Activated T-helper 1 cell treated with anti-CD3 and anti-CD28 coated beads, Interleukin-12 subunit alpha, Interleukin-12 subunit beta, Interleukin-2, Interleukin-4 antibody, amounts not matched to agents 30 ng/mL and 10 ng/mL and 1 ng/mL, durations not matched to agents 14 hours and 24 hours and 36 hours (primary cell): ENCODE measurements around the gene NFKBIZ. TPM values are rescaled to one million over a fixed set of nuclear protein-coding genes. Genes with fewer than 3 reads are reported as not detected.

Experiments
- DNase-seq: peaks from one replicate; pipeline ENCODE4 v3.0.0; 2021; ENCODE audit warnings: low spot score
- H3K27ac Mint-ChIP-seq: one replicate; pipeline ENCODE4 v1.8.0; 2021; ENCODE audit warnings: mild to moderate bottlenecking, mixed read lengths
- H3K27me3 Mint-ChIP-seq: one replicate; pipeline ENCODE4 v1.8.0; 2022; ENCODE audit warnings: mild to moderate bottlenecking, moderate library complexity, mixed read lengths; ENCODE audit not compliant: insufficient read depth
- H3K36me3 Mint-ChIP-seq: one replicate; pipeline ENCODE4 v1.8.0; 2021; ENCODE audit warnings: low read depth, mixed read lengths
- H3K4me1 Mint-ChIP-seq: one replicate; pipeline ENCODE4 v1.8.0; 2021; ENCODE audit warnings: low read depth, mixed read lengths
- H3K4me3 Mint-ChIP-seq: one replicate; pipeline ENCODE4 v1.8.0; 2021; ENCODE audit warnings: mild to moderate bottlenecking, moderate library complexity, mixed read lengths
- H3K9me3 Mint-ChIP-seq: one replicate; pipeline ENCODE4 v1.8.0; 2021; ENCODE audit warnings: mixed read lengths
- intact Hi-C: fragments of 100-400 bp; cut with micrococcal nuclease; formaldehyde crosslinking; loops from one replicate; pipeline ENCODE4 v1.15.1; 2024
- total RNA-seq: library from RNA; stranded (reverse); gene quantifications from 2 replicates; pipeline ENCODE4 v1.2.3, GENCODE V29; 2022

Gene NFKBIZ, protein sequence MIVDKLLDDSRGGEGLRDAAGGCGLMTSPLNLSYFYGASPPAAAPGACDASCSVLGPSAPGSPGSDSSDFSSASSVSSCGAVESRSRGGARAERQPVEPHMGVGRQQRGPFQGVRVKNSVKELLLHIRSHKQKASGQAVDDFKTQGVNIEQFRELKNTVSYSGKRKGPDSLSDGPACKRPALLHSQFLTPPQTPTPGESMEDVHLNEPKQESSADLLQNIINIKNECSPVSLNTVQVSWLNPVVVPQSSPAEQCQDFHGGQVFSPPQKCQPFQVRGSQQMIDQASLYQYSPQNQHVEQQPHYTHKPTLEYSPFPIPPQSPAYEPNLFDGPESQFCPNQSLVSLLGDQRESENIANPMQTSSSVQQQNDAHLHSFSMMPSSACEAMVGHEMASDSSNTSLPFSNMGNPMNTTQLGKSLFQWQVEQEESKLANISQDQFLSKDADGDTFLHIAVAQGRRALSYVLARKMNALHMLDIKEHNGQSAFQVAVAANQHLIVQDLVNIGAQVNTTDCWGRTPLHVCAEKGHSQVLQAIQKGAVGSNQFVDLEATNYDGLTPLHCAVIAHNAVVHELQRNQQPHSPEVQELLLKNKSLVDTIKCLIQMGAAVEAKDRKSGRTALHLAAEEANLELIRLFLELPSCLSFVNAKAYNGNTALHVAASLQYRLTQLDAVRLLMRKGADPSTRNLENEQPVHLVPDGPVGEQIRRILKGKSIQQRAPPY
- total RNA-seq, result 72.4 and 79.7 TPM in 2 replicates

DNA sequence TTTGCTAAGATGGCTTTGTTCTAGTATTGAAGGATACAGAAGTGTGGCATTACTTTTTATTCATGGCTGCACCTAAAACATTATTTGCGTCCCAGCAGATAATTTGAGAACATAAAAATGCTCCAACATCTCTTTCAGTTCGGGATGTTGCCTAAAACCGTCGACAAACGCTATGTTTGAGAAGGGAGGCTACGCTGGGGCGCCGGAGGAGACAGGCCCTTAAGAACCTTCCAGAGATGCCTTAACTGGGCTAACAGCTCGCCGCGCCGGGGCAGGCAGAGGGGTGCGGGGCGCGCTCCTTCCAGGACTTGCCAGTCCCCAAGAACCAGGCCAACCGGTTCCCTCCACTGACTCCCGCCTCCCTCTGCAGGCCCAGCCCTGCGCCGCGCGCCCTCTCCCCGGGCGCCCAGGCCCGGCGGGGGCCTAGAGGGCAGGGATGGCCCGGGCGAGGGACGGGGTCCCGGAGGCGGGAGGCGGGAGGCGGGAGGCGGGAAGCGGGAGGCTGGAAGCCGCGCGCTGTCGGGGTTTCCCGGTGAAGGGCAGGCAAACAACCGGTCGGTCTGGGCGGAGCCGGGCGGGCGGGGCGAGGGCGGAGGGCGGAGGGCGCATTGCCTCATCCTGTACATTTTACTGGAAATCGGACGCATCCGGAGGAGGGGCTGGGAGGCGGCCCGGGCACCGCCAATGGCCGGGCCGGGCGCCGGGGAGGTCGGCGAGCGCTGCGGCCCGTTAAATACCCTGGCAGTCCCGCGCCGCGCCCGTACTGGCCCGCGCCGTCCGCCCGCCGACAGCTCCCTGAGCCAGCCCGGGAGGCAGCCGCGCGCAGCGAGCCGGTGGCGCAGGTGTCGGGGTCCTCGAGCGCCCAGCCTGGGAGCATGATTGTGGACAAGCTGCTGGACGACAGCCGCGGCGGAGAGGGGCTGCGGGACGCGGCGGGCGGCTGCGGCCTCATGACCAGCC is at the start of gene NFKBIZ:
Gene NFKBIZ (plus strand): TSS at position 761 of the 960 bp plus-strand sequence. CDS start 115 bp downstream, at position 876.
- intact Hi-C loops, result loop anchor here (2.0 kb wide), 1 partner anchor 70 kb away; the partner anchor contains the start of gene NXPE3
- Mint-ChIP-seq H3K27me3 (no peaks in the 10 kb centered on the region), H3K9me3 (no peaks in the 10 kb centered on the region), H3K36me3 (peaks cover 62% of the 10 kb centered on the region), H3K4me3 (peak within 1 kb of the TSS; percentile 93), H3K27ac (peak within 1 kb of the TSS; percentile 96), H3K4me1 (peaks cover 49% of the 10 kb centered on the region)
- peak; percentile 93 for DNase-seq

DNA sequence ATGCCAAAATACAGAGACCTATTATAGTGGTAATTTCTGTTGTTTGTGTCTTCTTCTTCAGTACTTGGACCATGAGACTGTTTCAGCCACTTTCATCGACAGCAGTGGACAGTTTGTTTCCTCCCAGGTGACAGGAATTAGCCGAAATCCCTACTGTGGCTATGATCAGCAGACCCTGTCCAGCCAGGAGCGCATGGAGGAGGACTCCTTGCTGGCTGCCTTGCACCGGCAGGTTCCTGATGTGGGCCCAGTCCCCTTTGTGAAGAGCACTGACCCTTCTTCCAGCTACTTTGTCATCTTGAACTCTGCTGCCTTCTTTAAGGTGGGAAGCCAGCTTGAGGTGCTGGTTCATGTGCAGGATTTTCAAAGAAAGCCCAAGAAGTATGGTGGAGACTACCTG is 48.1 kb upstream of the NFKBIZ start:
- Mint-ChIP-seq H3K27me3 (no peaks in the 10 kb centered on the region), H3K4me1 (peaks cover 25% of the 10 kb centered on the region), H3K27ac (no peak overlapping the region), H3K36me3 (peaks cover 37% of the 10 kb centered on the region), H3K4me3 (no peak overlapping the region), H3K9me3 (no peaks in the 10 kb centered on the region)
- no peak for DNase-seq
- intact Hi-C loops, result loop anchor here (10.0 kb wide), 1 partner anchor 574 kb away; no protein-coding TSS in a partner anchor

DNA sequence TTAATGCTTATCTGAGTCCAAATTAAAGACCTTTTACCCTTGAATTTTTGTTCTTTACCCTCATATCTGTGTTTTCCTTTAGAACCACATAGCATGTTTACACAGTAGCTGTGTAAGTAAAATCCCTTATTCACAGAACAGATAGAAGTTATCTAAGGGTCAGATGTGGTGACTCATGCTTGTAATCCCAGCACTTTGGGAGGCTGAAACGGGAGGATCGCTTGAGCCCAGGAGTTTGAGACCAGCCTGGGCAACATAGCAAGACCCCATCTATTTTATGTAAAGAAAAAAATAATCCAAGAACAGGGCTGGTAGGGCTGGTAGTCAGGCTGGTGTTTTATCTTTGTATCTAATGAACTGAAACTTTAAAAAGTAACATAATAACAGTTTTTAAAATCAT is 47.1 kb upstream of the NFKBIZ start:
- no peaks in the 10 kb centered on the region for H3K27me3 Mint-ChIP-seq
- peaks cover 15% of the 10 kb centered on the region for H3K4me1 Mint-ChIP-seq
- no peak for DNase-seq
- H3K27ac Mint-ChIP-seq, result no peak overlapping the region
- H3K36me3 Mint-ChIP-seq, result peaks cover 36% of the 10 kb centered on the region
- no peak overlapping the region for H3K4me3 Mint-ChIP-seq
- no peaks in the 10 kb centered on the region for H3K9me3 Mint-ChIP-seq
- intact Hi-C loops, result loop anchor here (2.0 to 10.0 kb wide), 2 partner anchors 573 to 735 kb away; no protein-coding TSS in a partner anchor

DNA sequence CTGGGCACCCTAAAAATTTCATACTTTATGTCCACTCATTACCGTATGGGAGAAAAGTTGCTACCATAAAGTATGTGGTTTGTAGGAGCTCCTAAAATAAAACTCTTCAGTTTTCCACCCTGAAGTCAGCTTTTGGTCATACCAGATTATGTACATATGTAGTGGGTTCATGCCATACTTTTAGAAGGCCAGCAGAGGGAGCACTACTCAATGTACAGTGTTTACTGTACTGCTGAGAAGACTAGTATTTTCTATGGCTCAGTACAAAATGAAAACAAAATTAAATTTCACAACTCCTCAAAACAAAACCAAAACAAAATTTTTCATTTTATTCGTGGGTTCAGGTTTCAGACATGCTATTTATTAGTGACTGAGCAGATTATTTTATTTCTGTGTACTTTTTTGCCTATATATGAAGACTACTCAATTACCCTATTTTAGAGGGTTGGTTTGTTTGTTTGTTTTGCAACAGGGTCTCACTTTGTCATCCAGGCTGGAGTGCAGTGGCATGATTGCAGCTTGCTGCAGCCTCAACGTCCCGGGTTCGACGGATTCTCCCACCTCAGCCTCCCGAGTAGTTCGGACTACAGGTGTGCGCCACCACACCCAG is 46.0 kb upstream of the NFKBIZ start:
- Mint-ChIP-seq H3K4me1 (peaks cover 22% of the 10 kb centered on the region), H3K27me3 (no peaks in the 10 kb centered on the region), H3K4me3 (no peak overlapping the region), H3K9me3 (no peaks in the 10 kb centered on the region), H3K36me3 (peaks cover 32% of the 10 kb centered on the region), H3K27ac (no peak overlapping the region)
- DNase-seq, result peak; percentile 48
- intact Hi-C loops, result loop anchor here (1.0 to 10.0 kb wide), 6 partner anchors 24 to 734 kb away; partner anchors contain the start of gene NXPE3

DNA sequence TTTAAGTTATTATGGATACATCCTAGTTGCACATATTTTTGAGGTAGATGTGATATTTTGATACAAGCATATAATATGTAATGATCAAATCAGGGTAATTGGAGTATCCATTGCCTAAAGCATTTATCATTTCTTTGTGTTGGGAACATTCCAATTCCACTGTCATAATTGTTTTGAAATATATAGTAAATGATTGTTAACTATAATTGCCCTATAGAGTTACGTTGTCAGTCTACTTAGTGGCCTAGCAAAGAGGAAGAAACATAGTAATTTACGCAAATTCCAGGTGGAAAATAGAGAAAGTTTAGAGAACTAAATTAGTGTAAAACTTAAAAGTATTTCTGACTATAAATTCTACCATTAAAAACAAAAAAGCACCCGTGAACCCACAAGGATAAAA is 45.4 kb upstream of the NFKBIZ start:
- H3K4me1 Mint-ChIP-seq, result peaks cover 25% of the 10 kb centered on the region
- DNase-seq, result no peak
- no peaks in the 10 kb centered on the region for H3K9me3 Mint-ChIP-seq
- H3K27ac Mint-ChIP-seq, result no peak overlapping the region
- no peak overlapping the region for H3K4me3 Mint-ChIP-seq
- H3K27me3 Mint-ChIP-seq, result no peaks in the 10 kb centered on the region
- peaks cover 33% of the 10 kb centered on the region for H3K36me3 Mint-ChIP-seq
- intact Hi-C loops, result loop anchor here (1.0 to 10.0 kb wide), 6 partner anchors 25 to 733 kb away; partner anchors contain the start of gene NXPE3

DNA sequence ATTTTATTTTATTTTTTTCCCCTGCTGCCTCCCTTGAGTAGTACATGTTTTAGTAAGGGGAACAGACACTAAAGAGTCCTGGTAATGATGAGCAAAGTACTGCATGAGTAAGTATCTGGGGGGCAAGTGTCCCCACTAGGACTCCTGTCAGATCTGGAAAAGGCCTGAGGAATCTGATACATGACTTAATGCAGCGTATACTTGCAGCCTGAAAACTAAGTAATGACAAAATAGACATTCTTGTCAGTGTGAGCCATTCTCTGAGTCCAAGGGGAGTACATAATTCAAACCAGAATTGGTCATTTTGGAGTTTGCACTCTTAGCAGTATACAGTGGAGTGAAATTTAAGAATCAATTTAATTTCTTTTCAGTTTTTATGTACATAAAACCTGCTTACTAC is 42.8 kb upstream of the NFKBIZ start:
- Mint-ChIP-seq H3K9me3 (no peaks in the 10 kb centered on the region), H3K36me3 (peaks cover 31% of the 10 kb centered on the region), H3K27me3 (no peaks in the 10 kb centered on the region), H3K4me3 (no peak overlapping the region), H3K27ac (no peak overlapping the region), H3K4me1 (peaks cover 44% of the 10 kb centered on the region)
- no peak for DNase-seq
- intact Hi-C loops, result loop anchor here (10.0 kb wide), 1 partner anchor 568 kb away; no protein-coding TSS in a partner anchor

DNA sequence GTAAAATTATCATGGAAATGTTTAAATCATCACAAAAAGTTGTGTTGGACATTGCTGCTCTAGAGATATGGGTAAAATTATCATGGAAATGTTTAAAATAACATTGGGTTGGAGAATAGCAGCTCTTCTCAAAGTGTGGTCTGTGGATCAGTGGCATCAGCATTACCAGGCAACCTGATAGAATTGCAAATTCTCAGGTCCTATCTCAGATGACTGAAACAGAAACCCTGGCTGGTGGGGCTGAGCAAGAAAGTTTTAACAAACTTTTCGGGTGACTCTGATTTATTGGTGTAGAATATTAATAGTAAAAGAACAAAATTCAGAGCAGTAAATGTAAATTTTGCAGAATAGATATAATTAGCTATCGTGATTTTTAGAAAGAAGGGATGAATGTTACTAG is 41.4 kb upstream of the NFKBIZ start:
- no peak overlapping the region for H3K27ac Mint-ChIP-seq
- no peaks in the 10 kb centered on the region for H3K27me3 Mint-ChIP-seq
- no peaks in the 10 kb centered on the region for H3K9me3 Mint-ChIP-seq
- peaks cover 49% of the 10 kb centered on the region for H3K4me1 Mint-ChIP-seq
- H3K36me3 Mint-ChIP-seq, result peaks cover 31% of the 10 kb centered on the region
- intact Hi-C loops, result loop anchor here (2.0 to 10.0 kb wide), 3 partner anchors 19 to 567 kb away; no protein-coding TSS in a partner anchor
- no peak overlapping the region for H3K4me3 Mint-ChIP-seq
- no peak for DNase-seq

DNA sequence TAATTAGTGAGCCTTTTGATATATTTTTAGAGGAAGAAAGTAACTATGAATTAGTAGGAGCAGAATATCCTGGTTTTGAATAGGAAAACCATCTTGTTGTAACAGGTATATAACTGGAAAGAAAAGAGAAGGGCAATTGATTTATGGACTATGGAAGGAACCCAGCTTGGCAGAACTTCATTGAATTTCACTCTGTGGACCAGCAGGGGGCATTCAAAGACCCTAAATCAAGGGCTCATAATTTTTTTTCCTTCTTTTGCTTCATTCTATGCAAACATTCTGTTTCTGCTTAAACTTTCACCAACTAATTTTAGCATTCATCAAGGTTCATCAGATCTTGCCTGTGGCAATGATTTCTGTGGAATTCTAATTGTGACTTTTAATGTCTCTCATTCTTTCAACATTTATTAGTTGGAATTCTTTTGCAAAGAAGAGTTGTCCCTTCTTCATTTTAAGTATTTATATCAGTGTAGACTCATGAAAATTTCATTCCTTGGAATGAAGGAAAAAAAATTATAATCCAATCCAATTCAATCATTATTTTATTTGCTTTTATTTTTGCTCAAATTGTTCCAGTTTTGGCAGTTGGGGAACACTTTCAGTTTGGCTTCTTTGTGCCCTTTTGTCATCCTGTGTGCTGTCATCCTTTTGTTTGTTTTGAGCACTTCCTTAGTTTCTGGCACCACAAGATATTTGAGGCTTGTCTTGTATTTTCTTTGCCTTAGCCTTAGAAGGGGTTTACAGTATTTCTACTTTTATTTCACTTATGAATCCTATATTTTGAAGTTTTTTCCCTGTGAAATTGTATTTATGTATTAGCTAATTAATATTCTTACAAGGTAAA is 39.9 kb upstream of the NFKBIZ start:
- peaks cover 19% of the 10 kb centered on the region for H3K36me3 Mint-ChIP-seq
- DNase-seq, result no peak
- H3K27me3 Mint-ChIP-seq, result no peaks in the 10 kb centered on the region
- no peak overlapping the region for H3K4me3 Mint-ChIP-seq
- no peaks in the 10 kb centered on the region for H3K9me3 Mint-ChIP-seq
- intact Hi-C loops, result loop anchor here (1.0 to 10.0 kb wide), 9 partner anchors 17 to 727 kb away; no protein-coding TSS in a partner anchor
- H3K4me1 Mint-ChIP-seq, result peaks cover 55% of the 10 kb centered on the region
- peak overlapping the region; percentile 27 for H3K27ac Mint-ChIP-seq

DNA sequence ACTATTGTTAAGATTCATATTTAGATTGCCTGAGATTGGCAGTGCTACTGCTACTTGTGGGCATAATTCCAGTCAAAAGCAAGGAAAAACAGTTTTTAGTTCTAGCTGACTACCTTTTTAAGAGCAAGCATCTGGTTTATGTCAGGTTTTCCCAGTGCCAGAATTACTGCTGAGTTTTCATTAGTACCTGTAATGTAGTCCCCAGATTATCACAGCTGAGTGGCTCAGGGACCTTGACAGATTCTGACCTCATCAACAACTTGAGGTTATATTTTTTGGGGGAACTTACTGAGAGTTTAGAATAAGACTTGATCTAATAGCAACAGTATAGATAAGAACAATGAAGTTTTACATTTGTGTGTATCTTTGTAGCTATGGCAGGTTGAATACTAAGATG is 39.3 kb upstream of the NFKBIZ start:
- no peak for DNase-seq
- no peaks in the 10 kb centered on the region for H3K9me3 Mint-ChIP-seq
- H3K4me1 Mint-ChIP-seq, result peaks cover 61% of the 10 kb centered on the region
- no peaks in the 10 kb centered on the region for H3K27me3 Mint-ChIP-seq
- peak overlapping the region; percentile 4 for H3K27ac Mint-ChIP-seq
- no peak overlapping the region for H3K4me3 Mint-ChIP-seq
- intact Hi-C loops, result loop anchor here (5.0 kb wide), 2 partner anchors 127 to 177 kb away; no protein-coding TSS in a partner anchor
- peaks cover 17% of the 10 kb centered on the region for H3K36me3 Mint-ChIP-seq

DNA sequence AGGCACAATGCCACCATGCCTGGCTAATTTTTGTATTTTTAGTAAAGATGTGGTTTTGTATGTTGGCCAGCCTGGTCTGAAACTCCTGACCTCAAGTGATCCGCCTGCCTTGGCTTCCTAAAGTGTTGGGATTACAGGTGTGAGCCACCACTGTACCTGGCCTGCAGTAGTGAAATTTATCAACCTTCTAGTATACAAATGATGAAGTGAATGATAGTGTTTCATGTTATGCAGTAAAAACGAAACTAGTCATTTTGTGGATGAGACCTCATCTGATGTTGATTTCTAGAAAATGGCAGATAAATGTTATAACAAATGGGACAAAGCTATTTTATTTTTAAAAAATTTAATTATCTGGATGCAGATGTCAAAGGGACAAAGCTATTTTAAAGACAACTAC is 37.4 kb upstream of the NFKBIZ start:
- intact Hi-C loops, result loop anchor here (5.0 kb wide), 2 partner anchors 125 to 175 kb away; no protein-coding TSS in a partner anchor
- DNase-seq, result no peak
- peaks cover 12% of the 10 kb centered on the region for H3K36me3 Mint-ChIP-seq
- no peak overlapping the region for H3K27ac Mint-ChIP-seq
- no peaks in the 10 kb centered on the region for H3K27me3 Mint-ChIP-seq
- peak overlapping the region; percentile 6 for H3K4me3 Mint-ChIP-seq
- H3K4me1 Mint-ChIP-seq, result peaks cover 71% of the 10 kb centered on the region
- H3K9me3 Mint-ChIP-seq, result no peaks in the 10 kb centered on the region

DNA sequence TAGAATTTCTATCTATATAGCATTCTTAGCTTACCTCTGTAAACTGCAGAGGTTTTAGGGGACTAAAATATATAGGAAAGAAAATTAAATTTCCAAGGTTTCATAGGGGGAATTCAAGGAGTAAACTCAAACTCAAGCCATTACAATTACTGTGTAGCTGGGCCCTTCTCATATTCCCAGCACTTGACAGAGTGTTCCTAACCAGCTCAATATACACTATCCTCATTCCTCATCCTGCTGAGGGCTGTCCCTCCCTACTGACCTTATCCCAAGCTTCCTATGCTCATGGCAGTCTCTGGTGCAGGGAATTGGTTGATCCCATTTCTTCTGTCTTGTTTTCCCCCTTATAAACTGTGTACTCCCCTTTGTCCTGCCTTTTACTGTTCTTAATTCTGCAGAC is 36.4 kb upstream of the NFKBIZ start:
- H3K36me3 Mint-ChIP-seq, result peaks cover 18% of the 10 kb centered on the region
- intact Hi-C loops, result loop anchor here (1.0 to 5.0 kb wide), 4 partner anchors 38 to 412 kb away; no protein-coding TSS in a partner anchor
- H3K9me3 Mint-ChIP-seq, result no peaks in the 10 kb centered on the region
- H3K27ac Mint-ChIP-seq, result no peak overlapping the region
- no peak overlapping the region for H3K4me3 Mint-ChIP-seq
- no peaks in the 10 kb centered on the region for H3K27me3 Mint-ChIP-seq
- no peak for DNase-seq
- peaks cover 69% of the 10 kb centered on the region for H3K4me1 Mint-ChIP-seq
